ENCODE results near the gene OTUD3. TPM values are rescaled to one million over a fixed set of nuclear protein-coding genes. Genes with fewer than 3 reads are reported as not detected.
"Not testable (repeated sequence)": the region's sequence is repeated elsewhere in the genome, so short reads cannot be mapped to it uniquely, and the experiment has no call there.

Gene OTUD3
- total and polyA plus RNA-seq, 2 donors: 3.4 to 11.8 TPM

DNA sequence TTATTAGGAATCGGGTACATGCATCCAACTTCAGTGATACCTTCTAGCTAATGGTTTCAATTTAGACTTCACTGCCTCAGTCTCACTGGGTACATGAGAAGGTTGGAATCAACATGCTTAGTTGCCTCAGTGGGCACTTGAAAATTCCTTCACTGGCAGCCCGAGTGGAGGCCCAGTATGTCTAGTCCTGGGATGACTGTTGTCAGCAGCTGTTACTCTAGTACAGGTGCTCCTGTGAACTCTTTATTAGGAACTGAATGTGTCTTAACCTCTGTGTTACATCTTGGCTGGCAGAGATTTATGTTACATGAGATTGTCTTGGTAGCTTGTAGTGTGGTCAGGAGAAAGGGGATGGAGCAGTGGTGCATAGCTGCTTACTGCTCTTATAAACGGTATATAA, 27.8 kb downstream of the OTUD3 start:
- H3K27ac ChIP-seq (ENCODE audit: low read depth): no peak overlapping the region
- no peak for DNase-seq (ENCODE audit: extremely low spot score)
- peaks cover 4% of the 10 kb centered on the region for H3K36me3 ChIP-seq (ENCODE audit: insufficient read depth)
- no peak overlapping the region for H3K4me3 ChIP-seq (ENCODE audit: low read depth, low read length)
- 90% methylated on average over 3 of the region's 3 CpGs for WGBS
- no peaks in the 10 kb centered on the region for H3K4me1 ChIP-seq (ENCODE audit: insufficient read depth)

DNA sequence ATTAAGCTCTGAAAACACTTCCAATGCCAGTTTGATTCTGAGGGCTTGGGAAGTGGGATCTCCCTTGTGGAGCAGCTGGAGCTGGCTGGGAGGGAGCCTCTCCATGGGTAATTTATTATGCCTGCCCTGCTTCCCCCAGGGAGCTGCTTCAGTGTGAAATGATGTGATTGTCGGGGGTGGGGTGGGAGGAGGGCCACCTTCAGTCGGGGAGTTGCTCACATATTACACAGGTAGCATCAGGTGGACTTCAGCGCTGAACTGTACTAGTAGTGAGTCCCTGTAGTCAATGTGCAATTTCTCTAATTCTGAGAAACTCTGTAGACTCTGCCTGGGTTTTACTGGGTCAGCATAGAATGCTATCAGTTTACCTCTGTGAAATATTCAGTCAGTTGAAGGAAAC, 28.5 kb downstream of the OTUD3 start:
- Histone ChIP-seq H3K4me3 (ENCODE audit: low read depth, low read length) (no peak overlapping the region), H3K36me3 (ENCODE audit: insufficient read depth) (peaks cover 4% of the 10 kb centered on the region), H3K27ac (ENCODE audit: low read depth) (no peak overlapping the region), H3K4me1 (ENCODE audit: insufficient read depth) (no peaks in the 10 kb centered on the region)
- no peak for DNase-seq (ENCODE audit: extremely low spot score)
- 90% methylated on average over 3 of the region's 3 CpGs for WGBS

- Histone ChIP-seq H3K4me3 (ENCODE audit: low read depth, low read length) (no peak overlapping the region), H3K27ac (ENCODE audit: low read depth) (no peak overlapping the region), H3K4me1 (ENCODE audit: insufficient read depth) (no peaks in the 10 kb centered on the region), H3K36me3 (ENCODE audit: insufficient read depth) (no peaks in the 10 kb centered on the region)
- DNase-seq (ENCODE audit: extremely low spot score): peak; percentile 66
- 15% methylated on average over 6 of the region's 6 CpGs for WGBS
Measured at GRCh38 chr1:19918057-19918456, 35.9 kb downstream of the OTUD3 start.

- H3K4me1 ChIP-seq (ENCODE audit: insufficient read depth): no peaks in the 10 kb centered on the region
- WGBS: 89% methylated on average over 19 of the region's 19 CpGs
- no peak for DNase-seq (ENCODE audit: extremely low spot score)
- H3K36me3 ChIP-seq (ENCODE audit: insufficient read depth): no peaks in the 10 kb centered on the region
- H3K4me3 ChIP-seq (ENCODE audit: low read depth, low read length): no peak overlapping the region
- H3K27ac ChIP-seq (ENCODE audit: low read depth): no peak overlapping the region
Measured at GRCh38 chr1:19920132-19920710, 38.0 kb downstream of the OTUD3 start.

DNA sequence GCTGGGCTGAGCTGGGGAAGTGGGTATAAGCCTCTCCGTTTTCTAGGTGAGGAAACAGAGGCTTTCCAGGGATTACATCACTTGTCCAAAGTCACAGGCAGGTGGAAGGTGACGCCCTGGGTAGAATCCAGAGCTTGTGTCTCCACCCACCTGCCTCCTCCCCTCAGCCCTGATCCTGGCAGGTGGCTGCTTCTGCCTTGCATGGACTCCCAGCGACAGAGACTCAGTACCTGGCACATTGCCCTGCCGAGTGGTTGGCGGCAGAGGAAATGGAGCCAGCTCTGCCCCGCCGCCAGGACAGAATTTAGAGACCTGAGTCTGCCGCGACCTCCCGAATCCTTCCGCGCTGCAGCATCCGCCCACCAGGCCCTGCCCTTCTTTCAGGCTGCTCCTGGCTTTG, 39.1 kb downstream of the OTUD3 start:
- WGBS: 83% methylated on average over 13 of the region's 13 CpGs
- Histone ChIP-seq H3K36me3 (ENCODE audit: insufficient read depth) (no peaks in the 10 kb centered on the region), H3K27ac (ENCODE audit: low read depth) (no peak overlapping the region), H3K4me3 (ENCODE audit: low read depth, low read length) (no peak overlapping the region), H3K4me1 (ENCODE audit: insufficient read depth) (no peaks in the 10 kb centered on the region)
- DNase-seq (ENCODE audit: extremely low spot score): no peak

DNA sequence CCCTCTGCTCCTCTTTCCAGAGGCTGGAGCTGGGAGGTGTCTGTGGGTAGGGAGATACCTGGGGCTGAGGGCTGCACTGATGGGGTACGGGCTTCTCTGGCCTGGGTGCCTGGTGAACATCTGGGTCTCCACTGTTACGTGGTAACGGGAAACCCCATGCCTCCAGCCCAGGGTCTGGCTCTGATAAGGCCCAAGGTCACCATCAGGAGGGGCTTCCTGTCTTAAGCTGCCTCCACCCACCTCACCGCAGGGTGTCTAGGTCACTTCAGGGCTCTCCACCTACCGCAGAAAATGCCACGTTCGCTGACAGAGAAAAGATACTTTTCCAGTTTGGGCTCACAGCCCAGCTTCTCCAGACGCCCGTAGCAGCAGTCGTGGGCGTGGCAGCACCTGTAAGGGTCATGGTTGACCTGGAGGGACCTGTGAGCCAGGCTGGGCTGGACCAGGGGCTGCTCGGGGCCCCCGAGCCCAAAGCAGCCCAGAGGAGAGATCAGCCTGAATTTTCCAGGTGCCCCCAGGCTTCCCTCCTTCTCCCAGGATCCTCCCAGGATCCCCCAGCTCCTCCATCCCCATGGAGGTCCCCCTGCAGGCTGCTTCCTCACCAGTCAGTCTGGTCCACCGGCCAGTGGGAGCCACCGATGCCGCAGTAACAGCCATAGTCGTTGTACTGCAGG, 40.0 kb downstream of the OTUD3 start:
- Histone ChIP-seq H3K27ac (ENCODE audit: low read depth) (no peak overlapping the region), H3K36me3 (ENCODE audit: insufficient read depth) (no peaks in the 10 kb centered on the region), H3K4me1 (ENCODE audit: insufficient read depth) (no peaks in the 10 kb centered on the region), H3K4me3 (ENCODE audit: low read depth, low read length) (no peak overlapping the region)
- no peak for DNase-seq (ENCODE audit: extremely low spot score)
- 69% methylated on average over 17 of the region's 17 CpGs for WGBS

- H3K27ac ChIP-seq (ENCODE audit: low read depth): no peak within 1 kb of the TSS
- no peak within 1 kb of the TSS for H3K4me3 ChIP-seq (ENCODE audit: low read depth, low read length)
- WGBS: 61% methylated on average over 14 of the region's 14 CpGs
- H3K4me1 ChIP-seq (ENCODE audit: insufficient read depth): no peaks in the 10 kb centered on the region
- no peak for DNase-seq (ENCODE audit: extremely low spot score)
- no peaks in the 10 kb centered on the region for H3K36me3 ChIP-seq (ENCODE audit: insufficient read depth)
Measured at GRCh38 chr1:19923137-19923952, 41.1 kb downstream of the OTUD3 start, which contains the start of gene PLA2G2E. Gene PLA2G2E, minus strand, starts transcription at chr1:19923617. Its CDS starts 58 bp downstream, at chr1:19923559.

GRCh38 chr1:19923953-19924346, 41.8 kb downstream of the OTUD3 start:
- no peak overlapping the region for H3K4me3 ChIP-seq (ENCODE audit: low read depth, low read length)
- no peak for DNase-seq (ENCODE audit: extremely low spot score)
- H3K27ac ChIP-seq (ENCODE audit: low read depth): no peak overlapping the region
- 79% methylated on average over 13 of the region's 13 CpGs for WGBS
- H3K4me1 ChIP-seq (ENCODE audit: insufficient read depth): no peaks in the 10 kb centered on the region
- H3K36me3 ChIP-seq (ENCODE audit: insufficient read depth): no peaks in the 10 kb centered on the region

- H3K36me3 ChIP-seq (ENCODE audit: insufficient read depth): no peaks in the 10 kb centered on the region
- H3K4me1 ChIP-seq (ENCODE audit: insufficient read depth): no peaks in the 10 kb centered on the region
- WGBS: 70% methylated on average over 7 of the region's 7 CpGs
- no peak overlapping the region for H3K4me3 ChIP-seq (ENCODE audit: low read depth, low read length)
- no peak overlapping the region for H3K27ac ChIP-seq (ENCODE audit: low read depth)
- no peak for DNase-seq (ENCODE audit: extremely low spot score)
Measured at GRCh38 chr1:19925342-19926070, 43.3 kb downstream of the OTUD3 start.

DNA sequence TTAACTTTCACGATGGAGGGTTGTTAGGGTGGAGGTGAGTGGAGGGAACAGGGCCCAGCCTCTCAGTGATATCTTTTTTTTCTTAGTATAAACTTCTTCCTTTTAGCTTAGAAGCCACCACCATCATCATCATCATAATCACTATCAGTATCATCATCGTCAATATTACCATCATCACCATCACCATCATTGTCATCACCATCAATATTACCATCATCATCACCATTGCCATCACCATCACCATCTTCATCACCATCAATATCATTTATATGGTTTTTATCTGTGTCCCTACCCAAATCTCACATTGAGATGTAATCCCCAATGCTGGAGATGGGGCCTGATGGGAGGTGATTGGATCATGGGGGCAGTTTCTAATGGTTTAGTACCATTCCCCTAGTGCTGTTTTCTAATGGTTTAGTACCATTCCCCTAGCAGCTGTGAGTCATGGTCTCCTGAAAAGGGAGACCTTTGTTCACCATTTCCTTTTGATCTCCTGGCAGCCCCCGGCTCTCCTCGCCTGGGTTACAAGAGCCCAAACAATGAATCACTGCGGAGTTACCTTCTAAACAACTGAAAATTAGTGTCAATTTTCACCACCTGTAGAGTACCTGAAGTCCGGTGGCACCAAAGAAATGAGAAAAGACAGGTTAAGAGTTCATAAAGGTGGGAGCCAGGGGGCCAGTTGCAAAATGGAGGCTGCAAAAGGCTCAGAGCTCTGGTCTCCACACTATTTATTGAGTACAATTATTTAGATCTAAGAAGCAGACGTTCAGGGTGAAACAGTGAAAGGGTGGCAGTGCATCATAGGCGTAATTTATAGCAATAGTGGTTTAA, 44.3 kb downstream of the OTUD3 start:
- no peaks in the 10 kb centered on the region for H3K4me1 ChIP-seq (ENCODE audit: insufficient read depth)
- 60% methylated on average over 8 of the region's 8 CpGs for WGBS
- no peak overlapping the region for H3K4me3 ChIP-seq (ENCODE audit: low read depth, low read length)

DNA sequence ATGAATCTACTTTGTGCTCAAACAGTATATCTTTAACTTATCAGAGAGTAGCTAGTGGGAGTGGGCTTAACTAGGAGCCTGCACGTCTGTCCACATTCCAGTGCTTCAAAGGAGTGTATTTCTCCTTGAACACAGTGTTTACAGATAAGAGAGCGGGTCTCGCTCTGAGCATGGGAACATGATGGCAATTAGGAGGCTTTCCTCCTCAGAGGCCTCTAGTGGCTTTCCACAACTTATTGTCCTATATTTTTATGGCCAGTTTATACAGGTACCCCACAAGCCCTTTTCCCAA, 44.9 kb downstream of the OTUD3 start:
- WGBS: 47% methylated on average over 3 of the region's 3 CpGs
- H3K4me1 ChIP-seq (ENCODE audit: insufficient read depth); DNase-seq (ENCODE audit: extremely low spot score); H3K36me3 ChIP-seq (ENCODE audit: insufficient read depth); H3K4me3 ChIP-seq (ENCODE audit: low read depth, low read length); H3K27ac ChIP-seq (ENCODE audit: low read depth): not testable (repeated sequence)

More for the DNA sequence above, 44.3 kb downstream of the OTUD3 start:
- DNase-seq (ENCODE audit: extremely low spot score): no peak
- no peaks in the 10 kb centered on the region for H3K36me3 ChIP-seq (ENCODE audit: insufficient read depth)
- no peak overlapping the region for H3K27ac ChIP-seq (ENCODE audit: low read depth)

GRCh38 chr1:19932866-19933265, 50.7 kb downstream of the OTUD3 start:
- Histone ChIP-seq H3K4me3 (ENCODE audit: low read depth, low read length) (no peak overlapping the region), H3K4me1 (ENCODE audit: insufficient read depth) (no peaks in the 10 kb centered on the region), H3K27ac (ENCODE audit: low read depth) (no peak overlapping the region), H3K36me3 (ENCODE audit: insufficient read depth) (no peaks in the 10 kb centered on the region)
- WGBS: 94% methylated on average over 1 of the region's 1 CpG
- DNase-seq (ENCODE audit: extremely low spot score): no peak

GRCh38 chr1:19934336-19934735, 52.1 kb downstream of the OTUD3 start:
- Histone ChIP-seq H3K27ac (ENCODE audit: low read depth) (no peak overlapping the region), H3K4me1 (ENCODE audit: insufficient read depth) (no peaks in the 10 kb centered on the region), H3K4me3 (ENCODE audit: low read depth, low read length) (no peak overlapping the region), H3K36me3 (ENCODE audit: insufficient read depth) (no peaks in the 10 kb centered on the region)
- WGBS: 91% methylated on average over 7 of the region's 7 CpGs
- no peak for DNase-seq (ENCODE audit: extremely low spot score)
